ENCODE data around the gene TRIM17.

Gene TRIM17

DNA sequence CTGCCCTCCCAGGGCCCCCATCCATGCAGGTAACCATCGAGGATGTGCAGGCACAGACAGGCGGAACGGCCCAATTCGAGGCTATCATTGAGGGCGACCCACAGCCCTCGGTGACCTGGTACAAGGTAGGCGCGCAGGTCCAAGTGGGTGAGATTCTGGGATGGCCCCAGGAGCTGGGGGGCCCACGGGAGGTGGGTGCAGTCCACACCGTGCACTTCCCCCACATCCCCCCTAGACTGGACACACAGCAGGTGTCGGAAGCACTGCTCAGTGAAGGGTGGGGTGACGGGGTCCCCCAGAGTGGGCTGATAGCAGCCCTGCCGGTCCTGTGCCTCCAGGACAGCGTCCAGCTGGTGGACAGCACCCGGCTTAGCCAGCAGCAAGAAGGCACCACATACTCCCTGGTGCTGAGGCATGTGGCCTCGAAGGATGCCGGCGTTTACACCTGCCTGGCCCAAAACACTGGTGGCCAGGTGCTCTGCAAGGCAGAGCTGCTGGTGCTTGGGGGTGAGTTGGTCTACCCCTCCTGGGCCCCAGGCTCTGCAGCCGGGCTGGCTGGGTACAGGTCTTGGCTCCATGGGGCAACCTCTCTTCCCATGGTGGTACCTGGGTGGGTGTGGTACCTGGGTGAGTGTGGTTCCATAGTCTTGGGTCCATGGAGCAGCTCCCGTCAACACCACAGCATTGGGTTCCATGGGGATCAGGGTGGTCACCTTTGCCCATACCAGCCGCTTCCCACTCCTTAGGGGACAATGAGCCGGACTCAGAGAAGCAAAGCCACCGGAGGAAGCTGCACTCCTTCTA is 50.4 kb downstream of the TRIM17 start:
- DNase-seq, result peak; percentile 36

GRCh38 chr1:228365271-228366061 is 51.2 kb downstream of the TRIM17 start:
- DNase-seq, result peak; percentile 38

DNA sequence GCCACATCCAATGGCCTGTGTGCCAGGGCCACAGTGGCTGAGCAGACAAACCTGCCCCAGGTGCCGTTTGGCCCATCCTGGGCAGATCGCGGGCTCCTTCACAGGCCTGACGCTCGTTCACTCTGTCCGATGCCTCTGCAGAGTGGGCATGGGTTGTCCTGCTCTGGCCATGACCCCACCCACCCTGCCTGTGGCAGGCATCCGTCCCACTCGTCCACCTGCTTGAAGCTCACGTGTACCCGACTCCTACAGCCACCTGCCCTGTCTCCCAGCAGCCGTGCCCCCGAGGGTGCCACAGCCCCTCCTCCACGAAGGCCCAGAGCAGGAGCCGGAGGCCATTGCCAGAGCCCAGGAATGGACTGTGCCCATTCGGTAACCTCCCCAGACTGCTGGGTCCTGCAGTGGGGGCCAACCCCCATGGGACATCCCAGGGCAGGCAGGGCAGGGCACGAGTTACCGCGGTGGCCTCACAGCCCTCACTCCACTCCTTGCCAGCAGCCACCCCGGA is 51.9 kb downstream of the TRIM17 start:
- DNase-seq, result peak; percentile 40

DNA sequence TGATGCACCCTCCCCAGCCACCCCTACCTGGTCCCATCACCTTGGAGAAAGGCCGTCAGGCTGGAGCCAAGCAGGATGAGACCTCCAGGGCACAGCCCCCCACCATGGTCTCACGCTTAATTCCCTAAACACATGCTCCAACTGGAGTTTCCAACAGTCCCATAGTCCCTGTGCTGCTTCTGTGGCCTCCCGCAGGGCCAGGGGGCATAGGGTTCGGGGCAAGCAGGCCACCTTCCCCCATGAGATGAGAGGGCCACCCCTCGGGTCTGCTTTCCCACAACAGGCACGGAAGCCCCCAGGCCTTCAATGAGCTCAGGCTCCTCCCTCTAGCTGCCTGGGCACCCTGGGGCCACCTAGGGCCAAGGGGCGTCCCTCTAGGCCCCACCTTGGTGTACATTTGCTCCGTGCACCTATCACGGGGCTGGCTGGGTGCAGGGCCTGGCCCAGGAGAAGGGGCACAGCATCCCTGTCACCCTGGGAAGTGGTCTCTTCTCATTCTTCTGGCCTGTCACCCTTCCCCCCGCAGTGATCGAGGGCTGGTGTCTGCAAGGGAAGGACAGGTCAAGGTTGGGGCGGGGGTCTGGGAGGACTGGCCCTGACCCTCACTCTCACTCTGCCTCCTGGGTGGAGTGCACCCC is 52.5 kb downstream of the TRIM17 start:
- peak; percentile 41 for DNase-seq

DNA sequence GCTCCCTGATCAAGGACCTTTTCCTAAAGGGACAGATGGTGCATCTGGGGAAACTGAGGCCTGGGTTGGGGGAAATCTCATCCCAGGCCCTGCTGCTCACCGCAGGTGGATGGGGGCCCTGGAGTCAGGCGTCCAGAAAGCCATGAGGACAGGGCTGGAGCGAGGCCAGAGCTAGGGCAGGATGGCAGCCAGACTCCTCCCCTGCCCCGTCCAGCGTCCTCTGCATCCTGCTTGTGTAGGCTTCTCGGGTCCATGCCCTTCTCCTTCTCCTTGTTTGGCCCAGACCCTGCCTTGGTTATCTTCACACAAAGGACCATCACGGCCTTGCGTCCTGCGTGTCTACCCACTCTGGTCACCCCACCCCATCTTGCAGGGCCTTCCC is 53.0 kb downstream of the TRIM17 start:
- peak; percentile 13 for DNase-seq

DNA sequence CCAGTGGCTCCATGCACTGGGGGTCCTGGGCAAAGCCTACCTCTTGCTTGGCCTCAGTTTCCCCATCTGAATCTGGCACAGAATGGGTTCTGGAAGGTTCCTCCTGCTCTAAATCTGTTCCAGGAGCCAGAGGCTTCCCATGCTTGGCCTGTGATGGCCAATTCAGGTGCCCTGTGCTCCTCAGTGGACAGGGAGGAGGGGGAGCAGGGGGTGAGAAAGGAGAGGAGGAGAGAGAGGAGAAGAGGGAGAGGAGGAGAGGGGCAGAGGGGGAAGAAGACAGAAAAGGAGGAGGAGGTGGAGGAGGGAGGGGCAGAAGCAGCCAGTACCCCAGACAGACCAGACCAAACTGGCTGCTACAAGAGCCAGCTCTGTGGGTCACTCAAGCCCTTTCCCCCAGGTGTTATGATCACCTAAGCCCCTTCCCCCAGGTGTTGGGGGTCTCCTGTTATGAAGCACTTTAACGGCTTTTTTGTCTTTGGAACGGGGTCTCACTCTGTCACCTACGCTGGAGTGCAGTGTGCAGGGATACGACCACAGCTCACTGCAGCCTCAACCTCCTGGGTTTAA is 53.7 kb downstream of the TRIM17 start:
- DNase-seq, result peak; percentile 30

- no peak for DNase-seq
Observed at GRCh38 chr1:228362141-228362883, 54.3 kb downstream of the TRIM17 start.

- DNase-seq, result no peak
Observed at GRCh38 chr1:228361314-228362140, 55.1 kb downstream of the TRIM17 start.

- DNase-seq, result no peak
Observed at GRCh38 chr1:228360533-228361313, 55.9 kb downstream of the TRIM17 start.

- no peak for DNase-seq
Observed at GRCh38 chr1:228359613-228360532, 56.8 kb downstream of the TRIM17 start.

DNA sequence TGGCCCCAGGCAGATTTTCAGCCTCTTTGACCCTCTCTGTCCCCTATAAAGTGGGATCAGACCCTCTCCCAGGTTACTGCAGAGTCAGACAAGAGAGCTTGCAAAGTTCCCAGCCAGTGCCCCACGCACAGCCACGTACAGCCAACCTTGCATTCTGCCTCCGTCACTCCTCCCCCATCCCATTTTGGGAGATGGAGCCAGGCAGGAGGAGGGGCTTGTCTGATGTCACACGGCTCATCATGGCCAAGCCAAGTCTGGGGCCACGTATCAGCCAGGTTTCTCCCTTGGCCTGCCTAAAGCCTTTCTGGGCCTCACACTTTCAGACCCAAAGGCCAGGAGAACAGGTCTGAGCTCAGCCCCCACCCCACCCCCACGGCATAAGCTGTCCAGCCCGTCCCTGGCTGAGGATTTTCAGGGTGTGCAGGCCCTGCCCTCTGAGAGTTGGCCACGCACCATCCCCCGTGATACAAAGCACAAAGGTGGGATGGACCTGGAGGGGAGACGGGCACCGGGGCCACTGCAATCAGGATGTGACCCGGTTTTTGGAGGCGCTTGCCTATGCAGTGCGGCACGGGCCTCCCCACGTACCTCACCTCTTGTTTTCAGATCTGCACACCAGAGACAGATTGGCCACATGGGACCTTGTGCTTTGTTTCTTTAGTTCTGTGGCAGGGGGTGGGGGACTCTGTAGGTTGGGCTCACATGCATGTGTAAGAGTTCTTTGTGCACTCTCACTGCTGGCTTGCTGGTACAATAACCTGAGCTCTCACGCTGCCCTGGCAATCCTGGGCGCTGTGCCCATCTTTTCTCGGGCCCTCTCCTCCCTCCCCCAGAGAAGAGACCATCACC is 57.7 kb downstream of the TRIM17 start:
- no peak for DNase-seq

DNA sequence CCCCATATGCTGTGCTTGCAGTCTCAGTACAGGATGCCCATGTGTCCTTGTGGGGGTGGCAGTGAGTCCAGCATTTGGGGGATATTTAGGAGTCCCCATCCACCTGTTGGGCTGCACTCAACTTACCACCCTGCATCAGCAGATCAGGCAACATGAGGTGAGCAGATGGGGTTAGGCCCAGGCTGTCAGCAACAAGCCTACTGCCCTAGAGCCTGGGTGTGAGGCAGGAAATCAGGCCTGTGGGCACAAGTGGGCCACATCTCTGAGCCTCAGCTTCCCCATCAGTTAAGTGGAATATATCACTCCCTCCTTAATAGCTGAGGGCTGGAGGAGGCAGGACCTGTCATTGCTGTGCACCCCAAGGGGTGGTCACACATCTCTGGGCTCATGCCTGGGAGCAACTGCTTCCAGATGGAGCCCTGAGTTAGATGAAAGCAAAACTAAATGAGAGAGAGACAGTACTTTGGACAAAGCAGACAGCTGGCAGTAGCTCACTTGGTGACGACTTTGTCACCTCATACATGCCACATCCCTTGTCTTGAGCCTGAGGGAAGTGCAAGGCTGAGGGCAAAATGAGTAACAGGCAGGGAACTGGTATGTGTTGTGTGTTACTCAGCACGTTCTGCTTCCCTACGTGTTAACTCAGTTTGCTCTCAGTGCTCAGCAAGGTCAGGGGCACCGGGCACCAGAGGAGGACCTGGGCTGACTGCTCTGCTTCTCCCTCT is 58.5 kb downstream of the TRIM17 start:
- DNase-seq, result no peak
